Measurements from ENCODE around the gene VTI1A.

The VTI1A gene

DNA sequence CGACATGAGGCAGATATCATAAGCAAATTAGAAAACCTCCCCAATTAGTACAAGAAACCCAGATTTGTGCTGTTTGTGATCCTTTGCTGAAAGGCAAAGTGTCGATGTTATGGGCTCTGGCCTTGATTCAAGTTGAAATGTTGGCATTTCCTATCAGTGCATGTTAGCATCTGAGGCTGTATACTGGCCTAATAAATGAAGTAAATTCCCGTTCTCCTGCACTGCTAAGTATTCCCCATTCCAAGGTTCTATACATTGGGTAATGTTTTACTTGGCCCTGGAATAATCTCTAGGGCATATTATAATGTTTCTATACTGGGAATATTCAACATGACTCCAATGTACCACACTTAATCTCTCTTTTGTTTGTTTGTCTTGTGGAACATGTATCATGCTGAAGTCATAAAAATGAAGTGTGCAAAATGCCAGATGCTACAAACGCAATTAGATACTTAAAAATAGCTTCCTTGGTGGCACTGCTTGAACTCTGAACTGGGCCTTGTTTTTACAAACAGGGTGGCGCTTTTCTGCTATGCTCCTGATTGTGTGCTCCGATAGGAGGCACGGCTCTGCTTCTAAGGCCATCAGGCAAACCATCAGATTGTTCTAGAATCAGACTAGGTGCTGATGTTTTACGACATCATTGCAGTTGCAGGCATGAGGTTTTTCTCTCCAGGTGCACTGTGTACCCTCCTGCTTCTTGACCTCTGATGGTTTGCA, 346.3 kb downstream of the VTI1A start:
- ATAC-seq (replicated peaks; ENCODE audit: extremely low read depth, poor library complexity, severe bottlenecking) (no peak), DNase-seq (ENCODE audit: low spot score in 2 of 2) (no peak)
- H3K4me1 Mint-ChIP-seq, result no peaks in the 10 kb centered on the region
- no peak overlapping the region for H3K27ac Mint-ChIP-seq (ENCODE audit: low read depth)
- no peaks in the 10 kb centered on the region for H3K27me3 Mint-ChIP-seq
- H3K9me3 Mint-ChIP-seq, result peaks cover 10% of the 10 kb centered on the region
- H3K36me3 Mint-ChIP-seq (ENCODE audit: insufficient read depth), result peaks cover 2% of the 10 kb centered on the region
- no peak overlapping the region for H3K4me3 Mint-ChIP-seq

DNA sequence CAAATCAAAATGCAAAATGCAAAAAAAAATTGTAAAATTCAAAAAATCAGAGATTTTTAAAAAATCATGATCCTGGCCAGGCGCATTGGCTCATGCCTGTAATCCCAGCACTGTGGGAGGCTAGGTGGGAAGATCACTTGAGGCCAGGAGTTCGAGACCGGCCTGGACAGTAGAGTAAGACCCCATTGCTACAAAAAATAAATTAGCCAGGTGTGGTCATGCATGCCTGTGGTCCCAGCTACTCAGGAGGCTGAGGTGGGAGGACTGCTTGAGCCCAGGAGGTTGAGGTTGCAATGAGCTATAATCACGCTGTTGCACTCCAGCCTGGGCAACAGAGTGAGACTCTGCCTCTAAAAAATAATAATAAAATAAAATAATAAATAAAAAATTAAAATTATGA, 347.2 kb downstream of the VTI1A start:
- H3K27ac Mint-ChIP-seq (ENCODE audit: low read depth), result no peak overlapping the region
- no peak overlapping the region for H3K4me3 Mint-ChIP-seq
- DNase-seq (ENCODE audit: low spot score in 2 of 2) (no peak), ATAC-seq (replicated peaks; ENCODE audit: extremely low read depth, poor library complexity, severe bottlenecking) (no peak)
- peaks cover 2% of the 10 kb centered on the region for H3K36me3 Mint-ChIP-seq (ENCODE audit: insufficient read depth)
- no peaks in the 10 kb centered on the region for H3K27me3 Mint-ChIP-seq
- no peaks in the 10 kb centered on the region for H3K4me1 Mint-ChIP-seq
- peaks cover 9% of the 10 kb centered on the region for H3K9me3 Mint-ChIP-seq

DNA sequence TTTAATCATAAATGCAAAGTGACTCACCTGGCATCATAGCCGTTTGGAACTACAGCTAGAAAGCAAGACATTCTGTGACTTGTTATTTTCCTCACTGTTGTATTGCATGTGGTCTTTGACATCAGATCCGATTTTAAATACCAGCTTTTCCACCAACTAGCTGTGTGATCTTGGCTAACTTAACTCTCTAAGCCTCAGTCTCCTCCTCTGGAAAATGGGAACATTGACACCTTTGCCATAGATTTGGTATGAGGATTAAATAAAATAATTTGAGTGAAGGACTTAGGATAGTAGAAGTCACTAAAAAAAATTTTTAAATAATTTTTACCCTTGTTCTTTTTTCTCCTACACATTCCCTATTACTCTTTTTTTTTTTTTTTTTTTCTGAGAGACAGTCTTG, 348.1 kb downstream of the VTI1A start:
- H3K9me3 Mint-ChIP-seq, result peaks cover under 1% of the 10 kb centered on the region
- H3K36me3 Mint-ChIP-seq (ENCODE audit: insufficient read depth), result peaks cover 2% of the 10 kb centered on the region
- H3K4me1 Mint-ChIP-seq, result no peaks in the 10 kb centered on the region
- DNase-seq (ENCODE audit: low spot score in 2 of 2) (no peak), ATAC-seq (replicated peaks; ENCODE audit: extremely low read depth, poor library complexity, severe bottlenecking) (no peak)
- no peak overlapping the region for H3K4me3 Mint-ChIP-seq
- H3K27ac Mint-ChIP-seq (ENCODE audit: low read depth), result no peak overlapping the region
- H3K27me3 Mint-ChIP-seq, result no peaks in the 10 kb centered on the region

DNA sequence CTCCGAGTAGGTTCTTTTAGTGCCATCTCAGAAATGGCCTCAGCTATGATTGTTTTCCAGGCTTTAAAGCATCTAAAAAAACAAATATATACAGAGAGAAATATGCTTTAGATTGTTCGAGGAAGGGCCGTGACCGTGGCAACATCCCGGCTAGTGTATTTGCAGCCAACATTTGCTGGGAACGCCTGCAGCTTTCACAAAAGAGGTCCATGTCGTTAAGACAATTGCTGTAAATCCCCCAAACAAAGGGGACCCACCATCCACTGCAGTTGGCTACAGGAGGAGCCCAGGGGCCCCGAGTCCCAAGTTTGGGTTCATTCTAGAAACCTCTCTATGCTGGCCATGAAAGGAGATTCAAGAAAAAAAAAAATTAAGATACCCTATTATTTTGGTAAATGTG, 350.2 kb downstream of the VTI1A start:
- Mint-ChIP-seq H3K4me1 (no peaks in the 10 kb centered on the region), H3K9me3 (no peaks in the 10 kb centered on the region), H3K4me3 (no peak overlapping the region), H3K27ac (ENCODE audit: low read depth) (no peak overlapping the region), H3K27me3 (no peaks in the 10 kb centered on the region), H3K36me3 (ENCODE audit: insufficient read depth) (peaks cover 2% of the 10 kb centered on the region)
- DNase-seq (ENCODE audit: low spot score in 2 of 2) (no peak), ATAC-seq (replicated peaks; ENCODE audit: extremely low read depth, poor library complexity, severe bottlenecking) (no peak)

DNA sequence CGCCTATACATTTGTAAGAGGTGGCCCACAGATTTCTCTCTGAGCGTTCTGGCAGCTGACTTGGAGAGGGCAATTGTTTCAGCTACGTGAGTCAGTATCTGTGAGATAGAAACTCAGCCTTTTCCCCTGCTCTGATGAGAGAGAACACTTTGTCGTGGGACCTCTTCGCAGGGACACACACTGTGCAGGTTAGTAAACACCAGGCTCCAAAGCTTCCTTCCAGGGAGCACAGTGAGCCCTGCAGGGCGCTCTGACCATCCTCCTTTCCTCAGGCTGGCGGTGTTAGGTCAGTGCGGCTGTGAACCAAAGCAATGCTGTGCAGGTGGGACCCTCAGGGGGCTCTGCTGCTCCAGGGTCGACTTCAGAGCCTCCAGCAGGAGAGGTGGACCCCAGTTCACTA, 350.8 kb downstream of the VTI1A start:
- ATAC-seq (replicated peaks; ENCODE audit: extremely low read depth, poor library complexity, severe bottlenecking) (no peak), DNase-seq (ENCODE audit: low spot score in 2 of 2) (no peak)
- H3K36me3 Mint-ChIP-seq (ENCODE audit: insufficient read depth), result peaks cover 2% of the 10 kb centered on the region
- H3K27ac Mint-ChIP-seq (ENCODE audit: low read depth), result no peak overlapping the region
- no peaks in the 10 kb centered on the region for H3K9me3 Mint-ChIP-seq
- no peak overlapping the region for H3K4me3 Mint-ChIP-seq
- H3K4me1 Mint-ChIP-seq, result no peaks in the 10 kb centered on the region
- no peaks in the 10 kb centered on the region for H3K27me3 Mint-ChIP-seq

DNA sequence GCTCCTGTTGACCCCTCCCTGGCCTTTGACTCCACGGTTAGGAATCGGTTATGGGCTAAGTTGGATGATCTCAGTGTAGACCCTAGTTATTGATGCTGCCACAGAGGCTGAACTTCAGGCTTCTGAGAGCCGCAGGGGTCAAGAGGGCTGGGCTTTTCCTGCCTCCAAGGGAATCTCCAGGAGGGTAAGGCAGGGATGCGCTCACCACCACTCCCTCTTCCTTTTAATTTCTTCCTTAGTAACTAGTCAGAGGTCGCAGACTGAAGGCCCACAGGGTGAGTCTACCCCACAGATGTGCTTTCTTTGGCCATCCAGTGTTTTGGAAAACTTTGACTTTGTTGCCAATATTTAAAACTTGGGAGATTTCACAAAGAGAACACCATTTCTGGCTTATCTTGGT, 352.0 kb downstream of the VTI1A start:
- no peaks in the 10 kb centered on the region for H3K27me3 Mint-ChIP-seq
- no peaks in the 10 kb centered on the region for H3K4me1 Mint-ChIP-seq
- H3K36me3 Mint-ChIP-seq (ENCODE audit: insufficient read depth), result peaks cover 2% of the 10 kb centered on the region
- no peak for ATAC-seq (replicated peaks; ENCODE audit: extremely low read depth, poor library complexity, severe bottlenecking)
- no peaks in the 10 kb centered on the region for H3K9me3 Mint-ChIP-seq
- H3K4me3 Mint-ChIP-seq, result no peak overlapping the region
- no peak overlapping the region for H3K27ac Mint-ChIP-seq (ENCODE audit: low read depth)
- no peak for DNase-seq (ENCODE audit: low spot score in 2 of 2)

DNA sequence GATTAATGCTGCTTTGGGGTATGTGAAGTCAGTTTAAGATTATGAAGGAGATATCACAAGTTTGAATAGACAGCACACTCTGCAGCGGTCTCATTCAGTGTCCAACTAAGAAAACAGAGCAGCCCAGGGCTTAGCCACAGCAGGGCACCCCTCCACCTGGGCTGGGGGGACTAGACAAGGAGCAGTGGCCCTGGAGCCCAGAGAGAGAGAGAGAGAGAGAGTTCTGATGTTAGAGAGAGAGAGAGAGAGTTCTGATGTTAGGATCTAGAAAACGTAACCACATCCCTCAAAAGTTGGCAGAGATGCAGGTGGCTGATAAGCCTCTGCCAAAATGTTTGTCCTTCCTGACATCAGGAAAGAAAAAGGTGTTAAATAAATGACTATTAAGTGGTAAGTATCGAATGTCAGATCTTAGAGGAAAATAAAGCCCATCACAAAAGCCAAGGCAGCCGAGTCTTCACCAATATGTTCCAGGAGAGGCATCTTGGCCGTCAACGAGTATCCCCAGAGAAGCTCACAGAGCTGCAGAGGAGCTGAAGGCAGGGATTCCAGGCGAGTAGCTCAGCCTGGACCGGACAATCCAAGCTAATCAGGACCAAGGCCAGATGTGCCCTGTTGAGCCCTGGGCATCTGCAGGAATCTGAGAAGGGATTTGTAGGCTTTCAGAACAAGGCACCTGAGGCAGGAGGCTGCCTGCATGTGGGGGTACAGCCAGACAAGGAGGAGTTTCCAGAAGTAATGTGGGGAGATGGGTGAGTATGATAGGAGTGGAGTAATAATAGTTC, 352.9 kb downstream of the VTI1A start:
- Mint-ChIP-seq H3K27me3 (no peaks in the 10 kb centered on the region), H3K27ac (ENCODE audit: low read depth) (no peak overlapping the region), H3K9me3 (no peaks in the 10 kb centered on the region), H3K4me3 (no peak overlapping the region), H3K4me1 (no peaks in the 10 kb centered on the region), H3K36me3 (ENCODE audit: insufficient read depth) (peaks cover 2% of the 10 kb centered on the region)
- no peak for DNase-seq (ENCODE audit: low spot score in 2 of 2)
- ATAC-seq (replicated peaks; ENCODE audit: extremely low read depth, poor library complexity, severe bottlenecking), result no peak

DNA sequence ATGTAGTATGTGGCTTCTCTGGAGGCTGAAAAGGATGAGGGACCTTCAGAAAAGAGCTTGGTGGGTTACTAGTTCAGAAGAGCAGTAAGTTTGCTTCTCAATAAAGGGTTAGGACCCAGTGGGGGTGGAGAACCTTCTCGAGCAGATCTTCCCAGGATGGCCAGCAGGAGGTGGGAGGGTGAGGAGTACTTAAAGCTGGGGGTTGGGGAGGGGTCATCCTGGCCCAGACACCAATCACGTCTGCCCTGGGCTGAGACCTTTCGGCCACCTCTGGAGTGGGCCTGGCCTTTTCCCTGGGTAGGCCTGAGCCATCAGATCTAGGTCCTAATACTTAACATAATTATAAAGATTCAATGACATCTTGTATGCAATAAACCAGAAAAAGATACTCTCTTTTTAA, 354.0 kb downstream of the VTI1A start:
- Mint-ChIP-seq H3K9me3 (no peaks in the 10 kb centered on the region), H3K4me1 (no peaks in the 10 kb centered on the region), H3K27ac (ENCODE audit: low read depth) (no peak overlapping the region), H3K4me3 (no peak overlapping the region), H3K27me3 (no peaks in the 10 kb centered on the region), H3K36me3 (ENCODE audit: insufficient read depth) (peaks cover 2% of the 10 kb centered on the region)
- ATAC-seq (replicated peaks; ENCODE audit: extremely low read depth, poor library complexity, severe bottlenecking) (no peak), DNase-seq (ENCODE audit: low spot score in 2 of 2) (no peak)

DNA sequence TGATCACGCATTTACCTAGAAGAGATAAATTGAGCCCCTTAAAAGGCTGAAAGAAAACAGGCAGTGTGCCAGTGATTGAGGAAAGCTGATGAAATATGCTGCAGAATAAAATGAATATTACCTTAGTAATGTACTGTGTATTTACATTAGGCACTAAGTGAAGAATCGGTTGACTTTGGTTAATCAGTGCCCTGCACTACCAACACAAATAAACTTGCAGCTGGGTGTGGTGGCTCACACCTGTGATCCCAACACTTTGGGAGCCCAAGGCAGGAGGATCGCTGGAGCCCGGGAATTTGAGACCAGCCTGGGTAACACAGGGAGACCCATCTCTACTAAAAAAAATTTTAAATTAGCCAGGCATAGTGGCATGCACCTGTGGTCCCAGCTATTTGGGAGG, 354.7 kb downstream of the VTI1A start:
- peaks cover 2% of the 10 kb centered on the region for H3K36me3 Mint-ChIP-seq (ENCODE audit: insufficient read depth)
- H3K4me3 Mint-ChIP-seq, result no peak overlapping the region
- DNase-seq (ENCODE audit: low spot score in 2 of 2) (no peak), ATAC-seq (replicated peaks; ENCODE audit: extremely low read depth, poor library complexity, severe bottlenecking) (no peak)
- H3K27ac Mint-ChIP-seq (ENCODE audit: low read depth), result no peak overlapping the region
- no peaks in the 10 kb centered on the region for H3K4me1 Mint-ChIP-seq
- H3K9me3 Mint-ChIP-seq, result no peaks in the 10 kb centered on the region
- no peaks in the 10 kb centered on the region for H3K27me3 Mint-ChIP-seq

DNA sequence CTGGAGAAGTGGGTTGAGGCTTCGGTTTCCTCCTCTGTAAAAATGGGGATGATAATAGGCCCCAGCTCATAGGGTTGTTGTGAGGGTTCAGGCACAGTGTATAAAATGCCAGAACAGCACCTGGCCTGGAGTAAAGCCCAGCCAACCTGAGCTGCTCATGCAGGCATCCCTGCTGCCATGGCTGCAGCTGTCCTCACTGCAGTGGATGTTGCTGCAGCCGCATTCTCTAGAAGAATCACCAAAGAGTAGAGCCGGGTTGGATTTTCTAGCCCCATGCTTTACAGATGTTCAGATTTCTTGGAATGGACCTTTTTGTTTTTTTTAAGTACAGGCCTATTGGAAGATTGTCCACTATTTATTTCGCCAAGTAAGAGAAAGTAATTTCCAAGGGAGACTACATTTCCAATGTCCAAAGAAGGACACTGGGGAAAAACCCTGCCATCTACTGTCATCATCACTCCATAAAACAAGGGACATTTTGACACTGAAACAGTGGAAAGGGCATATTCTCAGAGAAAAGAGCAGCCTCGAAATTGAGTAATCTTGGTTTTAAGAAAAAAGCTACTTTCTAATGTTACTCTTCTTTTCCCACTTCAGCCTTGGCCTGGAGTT, 355.5 kb downstream of the VTI1A start:
- H3K4me3 Mint-ChIP-seq, result no peak overlapping the region
- DNase-seq (ENCODE audit: low spot score in 2 of 2) (no peak), ATAC-seq (replicated peaks; ENCODE audit: extremely low read depth, poor library complexity, severe bottlenecking) (peak; percentile 24)
- H3K36me3 Mint-ChIP-seq (ENCODE audit: insufficient read depth), result peaks cover 2% of the 10 kb centered on the region
- no peaks in the 10 kb centered on the region for H3K9me3 Mint-ChIP-seq
- H3K4me1 Mint-ChIP-seq, result no peaks in the 10 kb centered on the region
- H3K27me3 Mint-ChIP-seq, result no peaks in the 10 kb centered on the region
- H3K27ac Mint-ChIP-seq (ENCODE audit: low read depth), result no peak overlapping the region

DNA sequence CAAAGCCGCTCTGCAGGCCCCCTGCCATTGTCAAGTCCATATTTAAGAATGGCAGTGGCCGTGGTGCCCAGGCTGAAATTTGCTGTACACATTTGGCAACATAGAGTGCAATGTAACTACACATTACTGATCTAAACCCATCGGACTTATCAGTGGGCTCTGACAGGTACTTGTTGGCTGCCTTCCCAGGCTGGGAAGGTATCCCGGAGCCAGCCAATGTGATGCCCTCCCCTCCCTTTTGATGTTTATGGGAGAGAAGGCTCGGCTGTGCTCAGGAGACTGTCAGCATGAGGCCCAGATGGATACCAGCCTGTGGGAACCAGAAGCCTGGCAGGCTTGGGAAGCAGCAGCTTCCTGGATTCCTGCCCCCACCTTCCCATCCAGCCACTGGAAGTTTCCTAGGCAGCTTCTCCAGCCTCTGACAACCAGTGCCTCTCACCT, 357.0 kb downstream of the VTI1A start:
- DNase-seq (ENCODE audit: low spot score in 2 of 2) (no peak), ATAC-seq (replicated peaks; ENCODE audit: extremely low read depth, poor library complexity, severe bottlenecking) (no peak)
- Mint-ChIP-seq H3K27ac (ENCODE audit: low read depth) (no peak overlapping the region), H3K4me1 (no peaks in the 10 kb centered on the region), H3K9me3 (no peaks in the 10 kb centered on the region), H3K27me3 (no peaks in the 10 kb centered on the region), H3K4me3 (no peak overlapping the region), H3K36me3 (ENCODE audit: insufficient read depth) (no peaks in the 10 kb centered on the region)

DNA sequence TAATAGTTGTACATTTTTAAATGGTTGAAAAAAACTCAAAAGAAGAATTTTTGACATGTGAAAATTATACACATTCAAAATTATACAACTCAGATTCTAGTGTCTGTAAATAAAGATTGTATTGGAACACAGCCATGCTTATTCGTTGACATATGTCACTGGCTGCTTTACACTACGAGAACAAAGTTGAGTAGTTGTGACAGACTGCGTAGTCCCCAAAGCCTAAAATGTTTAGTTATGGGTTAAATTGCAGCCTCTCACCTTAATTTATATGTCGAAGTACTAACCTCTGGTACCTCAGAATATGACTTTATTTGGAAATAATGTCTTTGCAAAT, 358.2 kb downstream of the VTI1A start:
- Mint-ChIP-seq H3K4me3 (no peak overlapping the region), H3K4me1 (no peaks in the 10 kb centered on the region), H3K36me3 (ENCODE audit: insufficient read depth) (peaks cover 2% of the 10 kb centered on the region), H3K27ac (ENCODE audit: low read depth) (no peak overlapping the region), H3K27me3 (no peaks in the 10 kb centered on the region), H3K9me3 (no peaks in the 10 kb centered on the region)
- DNase-seq (ENCODE audit: low spot score in 2 of 2) (no peak), ATAC-seq (replicated peaks; ENCODE audit: extremely low read depth, poor library complexity, severe bottlenecking) (no peak)

DNA sequence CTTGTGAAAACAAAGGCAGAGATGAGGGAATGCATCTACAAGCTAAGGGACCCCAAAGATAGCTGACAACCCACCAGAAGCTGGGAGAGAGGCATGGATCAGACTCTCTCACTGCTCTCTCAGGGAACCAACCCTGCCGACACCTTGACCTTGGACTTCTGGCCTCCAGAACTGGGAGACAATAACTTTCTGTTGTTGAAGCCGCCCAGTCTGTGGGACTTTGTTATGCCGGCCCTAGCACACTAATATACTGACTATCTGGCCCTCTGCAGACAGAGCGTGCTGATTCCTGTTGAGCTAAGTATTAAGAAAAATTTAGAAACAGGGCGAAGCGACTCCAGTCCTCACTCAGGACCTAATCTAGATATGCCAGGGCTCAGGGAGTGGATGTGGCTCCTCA, 358.7 kb downstream of the VTI1A start:
- H3K4me1 Mint-ChIP-seq, result no peaks in the 10 kb centered on the region
- H3K27me3 Mint-ChIP-seq, result no peaks in the 10 kb centered on the region
- no peak for DNase-seq (ENCODE audit: low spot score in 2 of 2)
- no peak overlapping the region for H3K27ac Mint-ChIP-seq (ENCODE audit: low read depth)
- no peak overlapping the region for H3K4me3 Mint-ChIP-seq
- no peak for ATAC-seq (replicated peaks; ENCODE audit: extremely low read depth, poor library complexity, severe bottlenecking)
- peaks cover 2% of the 10 kb centered on the region for H3K36me3 Mint-ChIP-seq (ENCODE audit: insufficient read depth)
- H3K9me3 Mint-ChIP-seq, result no peaks in the 10 kb centered on the region

All from central memory CD8-positive, alpha-beta T cell (primary cell).